ENCODE measurements around the gene HDAC8. TPM values are rescaled to one million over a fixed set of nuclear protein-coding genes. Genes with fewer than 3 reads are reported as not detected.

HDAC8 gene
- polyA plus RNA-seq, 2 of the 4 experiments (the other 2 are of a cell fraction), result 28.7 to 38.3 TPM

DNA sequence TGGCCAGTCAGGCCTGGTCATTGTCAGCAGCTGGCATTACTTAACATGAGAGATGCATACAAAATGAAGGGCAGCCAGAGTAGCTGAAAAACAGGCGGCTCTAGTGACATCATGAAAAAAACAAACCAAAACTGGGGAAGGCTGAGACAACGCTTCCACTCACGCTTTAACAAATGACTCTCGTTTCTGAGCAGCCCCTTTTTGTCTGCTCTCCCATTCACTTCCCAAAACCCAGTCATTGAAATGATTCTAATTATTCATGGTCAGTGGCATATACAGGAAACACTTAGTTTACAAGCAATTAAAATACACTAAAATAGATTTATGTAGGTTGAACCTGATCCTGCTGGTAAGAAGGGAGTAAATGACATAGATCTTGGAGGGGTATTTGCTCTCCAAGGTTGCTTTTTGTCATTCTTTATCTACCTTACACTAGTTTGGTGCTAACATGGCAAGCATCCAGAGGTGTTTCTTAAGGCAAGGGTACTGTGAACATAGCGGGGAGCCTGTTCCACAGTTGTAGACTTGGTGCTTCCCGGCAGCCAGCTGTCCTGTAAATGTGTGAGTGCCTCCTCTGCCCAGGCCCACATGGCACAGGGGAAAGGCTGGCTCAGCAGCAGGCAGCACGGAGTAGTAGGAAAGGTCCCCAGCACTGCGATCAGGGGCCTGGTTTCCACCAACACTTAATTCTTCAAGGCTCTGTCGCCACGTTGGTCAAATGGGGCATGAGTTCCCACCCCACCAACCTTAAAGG is 205.8 kb downstream of the HDAC8 start:
- CTCF ChIA-PET, result no interaction called here
- no peak overlapping the region for H3K4me3 ChIP-seq
- ATAC-seq (no peak), FAIRE-seq (no peak), DNase-seq (ENCODE audit: low read depth in 1 of 2, low spot score in 1 of 2) (no peak)
- TF ChIP-seq, protein P1, sequence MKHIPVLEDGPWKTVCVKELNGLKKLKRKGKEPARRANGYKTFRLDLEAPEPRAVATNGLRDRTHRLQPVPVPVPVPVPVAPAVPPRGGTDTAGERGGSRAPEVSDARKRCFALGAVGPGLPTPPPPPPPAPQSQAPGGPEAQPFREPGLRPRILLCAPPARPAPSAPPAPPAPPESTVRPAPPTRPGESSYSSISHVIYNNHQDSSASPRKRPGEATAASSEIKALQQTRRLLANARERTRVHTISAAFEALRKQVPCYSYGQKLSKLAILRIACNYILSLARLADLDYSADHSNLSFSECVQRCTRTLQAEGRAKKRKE (CRISPR knock-in tag; IDR thresholded peaks at IDR 0.05; ENCODE audit: low read depth), result no peak
- no peak for TF ChIP-seq EP300 (IDR thresholded peaks at IDR 0.05)
- no peak for TF ChIP-seq HOXB13 (CRISPR knock-in tag; IDR thresholded peaks at IDR 0.05; ENCODE audit: low read depth)
- TF ChIP-seq, protein P2, sequence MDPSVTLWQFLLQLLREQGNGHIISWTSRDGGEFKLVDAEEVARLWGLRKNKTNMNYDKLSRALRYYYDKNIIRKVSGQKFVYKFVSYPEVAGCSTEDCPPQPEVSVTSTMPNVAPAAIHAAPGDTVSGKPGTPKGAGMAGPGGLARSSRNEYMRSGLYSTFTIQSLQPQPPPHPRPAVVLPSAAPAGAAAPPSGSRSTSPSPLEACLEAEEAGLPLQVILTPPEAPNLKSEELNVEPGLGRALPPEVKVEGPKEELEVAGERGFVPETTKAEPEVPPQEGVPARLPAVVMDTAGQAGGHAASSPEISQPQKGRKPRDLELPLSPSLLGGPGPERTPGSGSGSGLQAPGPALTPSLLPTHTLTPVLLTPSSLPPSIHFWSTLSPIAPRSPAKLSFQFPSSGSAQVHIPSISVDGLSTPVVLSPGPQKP (IDR thresholded peaks at IDR 0.05; ENCODE audit: low read depth, low read length), result no peak
- no peak for TF ChIP-seq JUN (IDR thresholded peaks at IDR 0.05)
- TF ChIP-seq ESRRA (IDR thresholded peaks at IDR 0.05; ENCODE audit: borderline replicate concordance, low read length), result no peak
- TF ChIP-seq CBX8 (IDR thresholded peaks at IDR 0.05), result no peak
- TF ChIP-seq MAZ (IDR thresholded peaks at IDR 0.05; ENCODE audit: borderline replicate concordance, low read depth, low read length), result no peak
- TF ChIP-seq, protein P3, sequence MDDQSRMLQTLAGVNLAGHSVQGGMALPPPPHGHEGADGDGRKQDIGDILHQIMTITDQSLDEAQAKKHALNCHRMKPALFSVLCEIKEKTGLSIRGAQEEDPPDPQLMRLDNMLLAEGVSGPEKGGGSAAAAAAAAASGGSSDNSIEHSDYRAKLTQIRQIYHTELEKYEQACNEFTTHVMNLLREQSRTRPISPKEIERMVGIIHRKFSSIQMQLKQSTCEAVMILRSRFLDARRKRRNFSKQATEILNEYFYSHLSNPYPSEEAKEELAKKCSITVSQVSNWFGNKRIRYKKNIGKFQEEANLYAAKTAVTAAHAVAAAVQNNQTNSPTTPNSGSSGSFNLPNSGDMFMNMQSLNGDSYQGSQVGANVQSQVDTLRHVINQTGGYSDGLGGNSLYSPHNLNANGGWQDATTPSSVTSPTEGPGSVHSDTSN (IDR thresholded peaks at IDR 0.05), result no peak
- TF ChIP-seq SMC3 (IDR thresholded peaks at IDR 0.05), result no peak
- TF ChIP-seq, protein P4, sequence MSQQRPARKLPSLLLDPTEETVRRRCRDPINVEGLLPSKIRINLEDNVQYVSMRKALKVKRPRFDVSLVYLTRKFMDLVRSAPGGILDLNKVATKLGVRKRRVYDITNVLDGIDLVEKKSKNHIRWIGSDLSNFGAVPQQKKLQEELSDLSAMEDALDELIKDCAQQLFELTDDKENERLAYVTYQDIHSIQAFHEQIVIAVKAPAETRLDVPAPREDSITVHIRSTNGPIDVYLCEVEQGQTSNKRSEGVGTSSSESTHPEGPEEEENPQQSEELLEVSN (IDR thresholded peaks at IDR 0.05; ENCODE audit: borderline replicate concordance, low read depth), result no peak
- no peak for TF ChIP-seq EHF (CRISPR knock-in tag; IDR thresholded peaks at IDR 0.05)
- TF ChIP-seq JUNB (IDR thresholded peaks at IDR 0.05), result no peak
- no peak for TF ChIP-seq CEBPB (IDR thresholded peaks at IDR 0.05)
- TF ChIP-seq GATA3 (IDR thresholded peaks at IDR 0.05; ENCODE audit: borderline replicate concordance), result no peak
- TF ChIP-seq MYC (IDR thresholded peaks at IDR 0.05; ENCODE audit: borderline replicate concordance, low read length), result no peak
- no peak for TF ChIP-seq NFE2L2 (conservative IDR thresholded peaks at IDR 0.05; ENCODE audit: low read length)
- TF ChIP-seq CBX2 (IDR thresholded peaks at IDR 0.05; ENCODE audit: borderline replicate concordance, low read depth), result no peak
- TF ChIP-seq RCOR1 (IDR thresholded peaks at IDR 0.05; ENCODE audit: low read depth, low read length), result no peak
- no peak for TF ChIP-seq RFX5 (IDR thresholded peaks at IDR 0.05)
- 76% methylated on average over 9 of the region's 10 CpGs for WGBS (ENCODE audit: missing lambda C conversion rate)
- no peak overlapping the region for H3K4me2 ChIP-seq
- H3K9me3 ChIP-seq, result no peaks in the 10 kb centered on the region
- POLR2A ChIA-PET, result no interaction called here
- no peaks in the 10 kb centered on the region for H3K4me1 ChIP-seq
- no peak overlapping the region for H3K27ac ChIP-seq

DNA sequence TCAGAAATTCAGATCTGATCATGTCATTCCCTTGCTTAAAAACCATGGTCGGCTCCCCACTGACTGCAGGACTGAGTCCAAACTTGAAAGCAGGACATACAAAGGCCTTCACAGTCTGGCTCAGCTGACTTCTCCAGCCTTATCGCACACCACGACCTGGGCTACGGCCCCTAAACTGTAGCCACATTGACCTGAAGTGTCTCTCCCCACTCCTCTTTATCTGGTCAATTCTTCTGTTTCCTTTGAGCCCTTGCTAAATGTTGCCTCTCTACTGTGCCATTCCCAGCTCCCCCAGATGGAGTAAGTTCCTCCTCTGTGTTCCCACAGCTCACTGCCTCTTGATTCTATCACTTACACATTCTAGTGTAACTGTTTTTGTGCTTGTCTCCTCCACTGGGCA is 206.5 kb downstream of the HDAC8 start:
- FAIRE-seq (no peak), ATAC-seq (no peak), DNase-seq (ENCODE audit: low read depth in 1 of 2, low spot score in 1 of 2) (no peak)
- ChIA-PET POLR2A (no interaction called here), CTCF (no interaction called here)
- no peaks in the 10 kb centered on the region for H3K4me1 ChIP-seq
- 94% methylated on average over 4 of the region's 4 CpGs for WGBS (ENCODE audit: missing lambda C conversion rate)
- no peaks in the 10 kb centered on the region for H3K9me3 ChIP-seq
- H3K27ac ChIP-seq, result no peak overlapping the region
- H3K4me3 ChIP-seq, result no peak overlapping the region
- H3K4me2 ChIP-seq, result no peak overlapping the region
- TF ChIP-seq EP300 (IDR thresholded peaks at IDR 0.05) (no peak), HEYL (CRISPR knock-in tag; IDR thresholded peaks at IDR 0.05) (no peak), NR3C1 (IDR thresholded peaks at IDR 0.05) (no peak), HOXB5 (CRISPR knock-in tag; IDR thresholded peaks at IDR 0.05) (no peak), JUN (IDR thresholded peaks at IDR 0.05) (no peak), MAFK (IDR thresholded peaks at IDR 0.05; ENCODE audit: partially characterized antibody) (no peak), MAZ (IDR thresholded peaks at IDR 0.05; ENCODE audit: borderline replicate concordance, low read depth, low read length) (no peak), POLR2AphosphoS2 (conservative IDR thresholded peaks at IDR 0.05; ENCODE audit: low read length) (no peak), JUNB (IDR thresholded peaks at IDR 0.05) (no peak), NPAS2 (CRISPR knock-in tag; IDR thresholded peaks at IDR 0.05; ENCODE audit: borderline replicate concordance) (no peak), RARB (CRISPR knock-in tag; IDR thresholded peaks at IDR 0.05) (no peak), EHF (CRISPR knock-in tag; IDR thresholded peaks at IDR 0.05) (no peak), CEBPB (IDR thresholded peaks at IDR 0.05) (no peak)
- TF ChIP-seq, protein P1 (CRISPR knock-in tag; IDR thresholded peaks at IDR 0.05; ENCODE audit: low read depth), result no peak
- TF ChIP-seq, protein P5, sequence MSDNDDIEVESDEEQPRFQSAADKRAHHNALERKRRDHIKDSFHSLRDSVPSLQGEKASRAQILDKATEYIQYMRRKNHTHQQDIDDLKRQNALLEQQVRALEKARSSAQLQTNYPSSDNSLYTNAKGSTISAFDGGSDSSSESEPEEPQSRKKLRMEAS (IDR thresholded peaks at IDR 0.05), result no peak

Measured in A549 (cell line).